Neutrophil (primary cell): ENCODE data around the gene SSH2.

ENCODE experiments used
- H3K27ac ChIP-seq: fragments of 200-600 bp; sonication (generic); 2 replicates; pipeline ENCODE4 v1.5.1; 2016; ENCODE audit warnings: mild to moderate bottlenecking, moderate library complexity
- H3K27me3 ChIP-seq: fragments of 200-600 bp; sonication (generic); 2 replicates; pipeline ENCODE4 v1.6.0; 2016; ENCODE audit warnings: mild to moderate bottlenecking
- H3K36me3 ChIP-seq: fragments of 200-600 bp; sonication (generic); 2 replicates; pipeline ENCODE4 v1.5.1; 2017
- H3K4me1 ChIP-seq, 2 experiments: fragments of 200-600 bp in 1 of 2; sonication (generic) in 1 of 2; 1 replicate in 1 of 2; 2 replicates in 1 of 2; pipeline versions ENCODE4 v1.5.1 to v1.6.1; 2013 to 2016; ENCODE audit warnings: low read depth in 1 of 2, low read length in 1 of 2, mild to moderate bottlenecking in 1 of 2, moderate library complexity in 1 of 2; ENCODE audit not compliant: control insufficient read depth in 1 of 2, insufficient read depth in 1 of 2
- H3K4me3 ChIP-seq, 2 experiments: fragments of 200-600 bp in 1 of 2; sonication (generic) in 1 of 2; 1 replicate in 1 of 2; 2 replicates in 1 of 2; pipeline ENCODE4 v1.5.1; 2013 to 2016; ENCODE audit warnings: low read depth in 1 of 2, low read length in 1 of 2, mild to moderate bottlenecking in 1 of 2, moderate library complexity in 1 of 2
- H3K9me3 ChIP-seq: fragments of 200-600 bp; sonication (generic); 2 replicates; pipeline ENCODE4 v1.5.1; 2016
- TF ChIP-seq, protein P1 (sequence below): fragments of 200-600 bp; sonication (generic); IDR thresholded peaks from 2 replicates; pipeline ENCODE4 v1.5.1; 2016; ENCODE audit warnings: antibody characterized with exemption

The SSH2 gene

DNA sequence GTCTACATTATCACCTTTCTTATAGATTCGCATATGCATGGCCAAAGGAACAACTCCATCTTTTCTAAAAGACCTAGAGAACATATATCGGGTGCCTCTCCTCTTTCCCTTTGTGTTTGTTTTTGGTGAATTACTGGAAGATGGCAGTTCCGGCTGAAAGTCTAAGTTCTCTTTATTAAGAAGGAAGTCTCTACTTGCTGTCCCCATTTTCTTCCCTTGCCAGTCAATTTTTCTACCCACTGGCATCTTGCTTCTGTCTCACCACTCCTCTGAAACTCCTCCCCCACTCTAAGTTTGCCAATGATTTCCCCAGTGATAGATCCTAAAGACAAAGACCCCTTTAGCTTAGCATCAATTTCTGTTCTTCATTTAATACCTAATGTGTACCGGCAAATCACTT is 213.5 kb downstream of the SSH2 start:
- no peaks in the 10 kb centered on the region for H3K9me3 ChIP-seq
- peak overlapping the region; percentile 88 for H3K27ac ChIP-seq
- no peaks in the 10 kb centered on the region for H3K27me3 ChIP-seq
- H3K4me1 ChIP-seq = peaks cover 97% of the 10 kb centered on the region in 2 experiments
- H3K36me3 ChIP-seq = peaks cover 22% of the 10 kb centered on the region
- TF ChIP-seq, protein P1, sequence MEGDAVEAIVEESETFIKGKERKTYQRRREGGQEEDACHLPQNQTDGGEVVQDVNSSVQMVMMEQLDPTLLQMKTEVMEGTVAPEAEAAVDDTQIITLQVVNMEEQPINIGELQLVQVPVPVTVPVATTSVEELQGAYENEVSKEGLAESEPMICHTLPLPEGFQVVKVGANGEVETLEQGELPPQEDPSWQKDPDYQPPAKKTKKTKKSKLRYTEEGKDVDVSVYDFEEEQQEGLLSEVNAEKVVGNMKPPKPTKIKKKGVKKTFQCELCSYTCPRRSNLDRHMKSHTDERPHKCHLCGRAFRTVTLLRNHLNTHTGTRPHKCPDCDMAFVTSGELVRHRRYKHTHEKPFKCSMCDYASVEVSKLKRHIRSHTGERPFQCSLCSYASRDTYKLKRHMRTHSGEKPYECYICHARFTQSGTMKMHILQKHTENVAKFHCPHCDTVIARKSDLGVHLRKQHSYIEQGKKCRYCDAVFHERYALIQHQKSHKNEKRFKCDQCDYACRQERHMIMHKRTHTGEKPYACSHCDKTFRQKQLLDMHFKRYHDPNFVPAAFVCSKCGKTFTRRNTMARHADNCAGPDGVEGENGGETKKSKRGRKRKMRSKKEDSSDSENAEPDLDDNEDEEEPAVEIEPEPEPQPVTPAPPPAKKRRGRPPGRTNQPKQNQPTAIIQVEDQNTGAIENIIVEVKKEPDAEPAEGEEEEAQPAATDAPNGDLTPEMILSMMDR = no peak
- peak overlapping the region; percentile 24 to 25 for H3K4me3 ChIP-seq

GRCh38 chr17:29715680-29716079 is 214.3 kb downstream of the SSH2 start:
- H3K4me3 ChIP-seq = peak overlapping the region in 1 of 2 experiments; percentile 25
- TF ChIP-seq, protein P1 = no peak
- no peaks in the 10 kb centered on the region for H3K9me3 ChIP-seq
- H3K27me3 ChIP-seq = no peaks in the 10 kb centered on the region
- peaks cover 93 to 97% of the 10 kb centered on the region in 2 experiments for H3K4me1 ChIP-seq
- H3K36me3 ChIP-seq = peaks cover 22% of the 10 kb centered on the region
- peak overlapping the region; percentile 88 for H3K27ac ChIP-seq

- H3K36me3 ChIP-seq = peaks cover 20% of the 10 kb centered on the region
- H3K9me3 ChIP-seq = no peaks in the 10 kb centered on the region
- H3K4me1 ChIP-seq = peaks cover 93 to 97% of the 10 kb centered on the region in 2 experiments
- H3K27ac ChIP-seq = peak overlapping the region; percentile 100
- TF ChIP-seq, protein P1 = no peak
- H3K27me3 ChIP-seq = no peaks in the 10 kb centered on the region
- H3K4me3 ChIP-seq = peak overlapping the region in 1 of 2 experiments; percentile 3
Measured at GRCh38 chr17:29714146-29714545, 215.9 kb downstream of the SSH2 start.

DNA sequence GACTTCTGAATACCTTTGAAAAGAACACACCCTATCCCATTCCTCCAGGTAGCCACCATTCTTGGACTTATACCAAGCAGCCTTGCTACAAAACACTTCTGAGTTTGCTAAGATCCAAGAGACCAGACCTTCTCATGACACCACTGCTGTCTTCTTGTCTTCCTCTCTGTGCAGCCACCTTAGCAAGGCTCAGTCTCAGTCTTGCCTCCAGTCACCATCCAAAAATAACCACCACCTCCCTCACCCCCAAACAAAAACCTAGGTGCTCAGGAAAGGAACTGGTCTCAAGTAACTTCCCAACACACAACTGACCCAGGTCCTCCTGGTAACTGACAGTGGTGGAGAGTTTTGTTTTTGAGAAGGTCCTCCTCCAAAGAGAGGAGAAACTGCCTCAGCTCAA is 216.4 kb downstream of the SSH2 start:
- Histone ChIP-seq H3K4me1 (peaks cover 93 to 97% of the 10 kb centered on the region in 2 experiments), H3K36me3 (peaks cover 15% of the 10 kb centered on the region), H3K9me3 (no peaks in the 10 kb centered on the region), H3K4me3 (peak overlapping the region; percentile 3 to 22), H3K27me3 (no peaks in the 10 kb centered on the region), H3K27ac (peak overlapping the region; percentile 100)
- TF ChIP-seq, protein P1 = no peak

GRCh38 chr17:29711588-29712385 is 218.2 kb downstream of the SSH2 start:
- Histone ChIP-seq H3K36me3 (peaks cover 8% of the 10 kb centered on the region), H3K4me3 (no peak overlapping the region), H3K9me3 (no peaks in the 10 kb centered on the region), H3K27me3 (no peaks in the 10 kb centered on the region), H3K27ac (peak overlapping the region; percentile 100), H3K4me1 (peaks cover 91 to 97% of the 10 kb centered on the region in 2 experiments)
- TF ChIP-seq, protein P1 = no peak
